GM21526 (cell line): ENCODE results near the gene CIAO3.
A peak's percentile ranks its signal among the peaks of the same experiment; 100 is the strongest.

Experiments
- ATAC-seq: cut with Tn5 transposase; IDR thresholded peaks from one replicate; pipeline ENCODE4 v1.9.1; 2021; ENCODE audit warnings: moderate library complexity; ENCODE audit not compliant: unreplicated experiment, low FRiP score

Gene CIAO3

DNA sequence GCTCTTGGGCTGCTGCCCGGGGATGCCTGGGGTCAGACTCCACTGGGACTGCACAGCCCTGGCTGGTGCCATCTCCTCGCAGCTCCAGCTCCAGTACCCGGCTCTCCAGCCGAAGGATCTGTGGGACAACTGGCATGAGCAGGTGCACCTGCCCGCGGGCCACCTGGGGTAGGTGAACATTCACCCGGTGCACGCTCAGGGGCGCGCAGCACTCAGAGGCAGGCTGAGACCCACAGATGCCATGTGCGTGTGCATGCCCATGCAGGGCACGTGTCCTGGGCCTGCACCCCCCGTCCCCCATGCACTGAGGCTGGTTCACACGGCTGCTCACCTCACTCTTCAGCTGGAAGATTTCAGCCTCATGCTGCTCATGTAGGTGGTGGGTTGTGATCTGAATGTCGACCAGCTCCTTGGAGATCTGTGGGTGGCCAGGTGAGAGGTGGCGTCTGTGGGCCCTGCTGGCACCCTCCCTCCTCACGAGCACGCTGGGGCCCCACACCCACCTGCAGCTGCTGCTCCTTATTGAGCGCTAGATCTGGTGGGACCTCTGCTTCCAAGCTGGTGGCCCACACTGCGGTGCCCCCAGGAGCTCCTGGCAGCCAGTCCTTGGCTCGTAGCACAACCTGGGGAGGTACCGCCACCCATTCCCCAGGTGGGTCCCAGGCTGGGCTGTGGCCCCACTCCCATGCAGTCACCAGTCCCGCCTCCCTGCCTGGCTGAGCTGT lies 15.2 kb downstream of the CIAO3 start:
- ATAC-seq, result no peak

DNA sequence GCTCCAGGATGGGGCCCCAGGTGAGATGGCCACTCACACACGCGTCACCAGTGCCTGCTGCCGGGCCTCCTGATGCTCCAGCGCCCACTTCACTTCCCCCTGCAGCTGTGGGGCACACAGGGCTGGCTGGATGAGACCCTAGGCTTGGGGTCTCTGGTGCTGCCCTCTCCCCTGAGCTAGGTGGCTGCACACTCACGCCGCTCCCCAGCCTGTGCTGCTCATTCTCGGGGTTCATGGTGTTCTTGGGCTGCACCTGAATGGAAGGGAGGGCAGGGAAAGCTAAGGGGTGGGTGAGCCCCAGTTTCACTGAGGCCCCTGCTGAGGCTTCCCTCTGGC lies 15.8 kb downstream of the CIAO3 start:
- ATAC-seq, result no peak

DNA sequence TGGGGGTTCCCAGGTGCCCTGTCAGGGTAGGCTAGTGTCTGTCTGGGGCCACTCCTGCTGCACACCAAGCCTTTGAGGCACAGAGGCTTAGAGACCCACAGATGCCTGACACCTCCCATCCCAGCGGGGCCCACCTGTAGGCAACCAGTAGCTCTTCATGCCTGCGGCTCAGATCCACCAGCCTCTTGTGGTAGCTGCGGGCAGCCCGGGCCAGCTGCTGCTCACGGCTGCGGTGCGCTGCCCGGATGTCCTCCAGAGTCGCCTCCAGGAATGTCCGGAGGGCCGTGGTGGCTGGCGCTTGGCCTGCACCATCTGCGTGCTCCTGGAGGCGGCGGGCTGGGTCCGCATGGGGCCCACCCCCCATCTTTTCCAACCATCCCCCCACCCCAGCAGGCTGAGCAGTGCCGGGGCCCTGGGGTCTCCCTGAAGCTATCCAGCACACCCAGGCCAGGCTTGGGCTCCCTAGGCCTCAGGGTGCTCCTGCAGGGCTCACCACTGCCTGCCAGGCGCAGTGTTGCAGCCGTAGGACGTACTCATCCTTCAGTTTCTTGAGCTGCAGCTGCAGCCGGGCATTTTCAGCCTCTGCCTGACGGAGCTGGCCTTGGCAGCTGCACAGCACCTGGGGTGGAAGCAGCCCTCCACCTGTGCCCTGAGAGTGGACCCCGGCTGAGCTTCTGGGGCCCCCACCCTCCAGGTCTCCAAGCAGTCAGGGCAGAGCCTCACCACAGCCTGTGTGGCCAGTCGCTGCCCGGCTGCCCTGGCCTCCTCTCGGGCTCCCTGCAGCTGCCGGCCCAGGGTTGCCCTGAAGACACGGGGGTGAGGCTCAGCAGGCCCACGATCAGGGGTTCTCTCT lies 16.4 kb downstream of the CIAO3 start:
- ATAC-seq, result no peak

DNA sequence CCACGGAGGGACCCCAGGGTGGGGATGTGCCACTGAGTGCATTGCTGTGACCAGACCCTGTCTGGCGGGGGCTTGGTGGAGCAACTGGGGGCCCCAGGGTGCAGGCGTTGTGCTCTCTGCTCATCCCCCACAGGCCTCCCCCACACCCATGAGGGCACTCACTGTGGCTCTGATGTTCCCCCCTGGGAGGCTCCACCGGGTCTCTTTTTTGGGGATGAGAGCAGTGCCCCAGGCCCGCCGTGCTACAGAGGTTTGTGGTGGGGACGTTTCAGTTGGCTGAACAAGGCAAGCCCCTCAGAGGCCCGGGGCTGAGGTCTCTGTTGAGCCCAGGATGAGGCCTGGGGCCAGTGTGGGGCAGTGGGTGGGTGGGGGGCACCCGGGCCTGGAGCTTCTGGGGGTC lies 17.1 kb downstream of the CIAO3 start:
- no peak for ATAC-seq

DNA sequence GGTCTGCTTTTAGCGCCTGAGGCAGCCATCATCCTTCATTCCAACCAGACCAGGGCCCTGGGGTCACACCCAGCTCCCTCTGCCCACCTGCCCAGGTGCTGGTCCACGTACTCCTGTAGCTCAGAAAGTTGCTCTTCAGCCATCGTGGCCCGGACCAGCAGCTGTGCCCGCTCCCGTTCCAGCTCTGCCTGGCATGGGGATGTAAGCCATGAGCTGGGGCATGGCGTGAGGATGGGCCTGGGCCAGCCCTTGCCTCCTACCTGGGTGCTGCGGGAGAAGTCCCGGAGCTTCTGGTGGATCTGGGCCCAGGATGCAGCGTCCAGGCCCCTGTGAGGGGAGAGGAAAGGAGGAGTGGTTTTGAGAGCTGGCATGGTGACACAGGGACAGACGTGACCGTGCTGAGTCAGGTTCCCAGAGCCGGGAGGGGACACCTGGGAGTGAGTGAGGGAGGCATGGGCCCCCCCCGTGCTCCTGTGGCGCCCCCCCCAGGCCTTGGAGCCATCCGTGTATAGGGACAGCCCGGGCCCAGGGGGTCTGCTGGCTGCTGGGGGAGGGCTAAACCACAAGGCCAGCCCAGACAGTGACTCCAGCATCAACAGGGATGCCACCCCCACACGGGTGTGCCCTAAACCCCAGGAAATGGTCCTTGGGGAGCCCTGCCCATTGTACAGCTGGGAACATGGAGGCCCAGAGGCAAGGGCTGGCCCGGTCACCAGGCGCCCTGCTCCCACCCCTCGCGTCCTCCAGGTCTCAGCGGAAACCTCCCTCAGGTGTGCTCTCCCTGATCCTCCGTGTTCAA lies 17.8 kb downstream of the CIAO3 start:
- no peak for ATAC-seq

DNA sequence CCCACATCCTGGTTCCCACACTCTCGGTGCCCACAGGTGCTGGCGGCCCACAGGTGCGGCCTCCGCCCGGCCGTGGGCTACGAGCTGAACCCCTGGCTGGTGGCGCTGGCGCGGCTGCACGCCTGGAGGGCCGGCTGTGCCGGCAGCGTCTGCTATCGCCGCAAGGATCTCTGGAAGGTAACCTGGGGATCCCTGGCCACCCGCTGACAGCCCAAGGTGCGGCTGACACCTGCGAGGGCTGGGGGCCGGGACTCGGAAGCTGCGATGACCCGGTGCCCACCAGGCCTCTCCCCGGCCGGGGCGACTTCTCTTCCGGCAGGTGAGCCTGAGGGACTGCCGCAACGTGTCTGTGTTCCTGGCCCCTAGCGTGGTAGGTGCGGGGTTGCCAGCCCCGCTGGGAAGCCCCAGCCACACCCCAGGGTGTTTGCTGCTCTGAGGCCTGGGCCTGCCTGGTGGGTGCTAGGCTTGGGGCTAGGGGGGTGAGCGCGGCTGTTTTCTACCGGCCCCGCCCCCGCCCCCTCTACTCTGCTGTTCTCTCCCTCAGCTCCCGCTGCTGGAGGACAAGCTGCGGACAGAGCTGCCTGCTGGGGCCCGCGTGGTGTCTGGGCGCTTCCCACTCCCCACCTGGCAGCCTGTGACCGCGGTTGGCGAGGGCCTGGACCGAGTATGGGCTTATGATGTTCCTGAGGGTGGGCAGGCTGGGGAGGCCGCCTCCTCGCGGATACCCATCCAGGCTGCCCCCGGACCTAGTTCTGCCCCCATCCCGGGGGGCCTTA lies 18.8 kb downstream of the CIAO3 start:
- ATAC-seq, result no peak

DNA sequence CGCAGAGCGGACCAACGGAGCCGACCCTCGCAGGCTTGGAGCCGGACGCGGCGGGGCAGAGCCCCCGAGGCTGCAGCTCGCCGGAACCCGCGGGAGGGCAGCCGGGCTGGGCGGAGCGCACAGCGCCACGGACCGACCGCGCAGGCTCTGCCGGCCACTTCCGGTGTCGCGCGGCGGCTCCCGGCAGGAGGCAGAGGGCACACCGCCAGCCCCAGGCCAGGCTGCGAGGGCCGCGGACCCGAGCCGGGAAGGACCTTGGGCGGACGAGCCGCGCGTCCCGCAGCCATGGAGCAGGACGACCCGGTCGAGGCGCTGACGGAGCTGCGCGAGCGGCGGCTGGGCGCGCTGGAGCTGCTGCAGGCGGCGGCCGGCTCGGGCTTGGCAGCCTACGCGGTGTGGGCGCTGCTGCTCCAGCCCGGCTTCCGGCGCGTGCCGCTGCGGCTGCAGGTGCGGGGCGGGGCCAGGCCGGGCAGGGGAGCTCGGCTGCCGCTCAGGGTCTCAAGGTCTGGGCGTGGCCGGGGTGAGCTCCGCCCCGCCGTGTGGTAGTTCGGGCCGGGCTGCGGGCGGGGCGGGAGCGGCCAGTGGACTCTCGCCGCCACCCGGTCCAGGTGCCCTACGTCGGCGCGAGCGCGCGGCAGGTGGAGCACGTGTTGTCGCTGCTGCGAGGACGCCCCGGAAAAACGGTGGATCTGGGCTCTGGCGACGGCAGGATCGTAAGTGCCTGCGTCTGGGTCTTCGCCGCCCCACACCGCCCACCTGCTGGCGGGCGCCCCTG lies 19.6 kb downstream of the CIAO3 start, which contains the start of gene ANTKMT:
Gene ANTKMT (plus strand): TSS at position 157 of the 775 bp plus-strand sequence. CDS start 129 bp downstream, at position 286.
- peak; percentile 54 for ATAC-seq

DNA sequence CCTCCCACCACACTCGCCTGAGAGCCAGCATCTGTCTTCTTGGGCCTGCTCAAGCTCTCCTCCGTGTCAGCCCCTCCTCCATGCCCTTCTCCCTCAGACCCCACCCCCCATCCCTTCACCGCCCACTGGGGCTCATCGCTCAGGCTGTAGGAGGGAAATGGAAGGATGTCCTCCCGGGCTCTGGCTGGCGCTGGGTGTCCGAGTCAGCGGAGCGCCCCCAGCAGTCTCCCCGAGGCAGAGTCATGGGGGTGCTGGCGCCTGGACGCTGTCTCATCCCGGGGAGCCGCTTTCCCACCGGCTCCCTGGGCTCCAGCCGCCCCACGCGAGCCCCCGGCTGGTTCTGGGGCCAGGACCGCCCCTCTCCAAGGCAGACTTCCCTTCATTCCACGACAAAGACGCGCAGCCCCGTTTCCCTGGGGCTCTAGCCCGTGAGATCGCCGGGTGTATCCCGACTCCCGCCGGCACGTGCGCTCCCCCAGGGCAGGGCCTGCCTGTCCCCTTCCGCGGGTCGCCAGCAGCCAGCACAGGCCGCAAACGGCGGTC lies 20.3 kb downstream of the CIAO3 start:
- no peak for ATAC-seq

DNA sequence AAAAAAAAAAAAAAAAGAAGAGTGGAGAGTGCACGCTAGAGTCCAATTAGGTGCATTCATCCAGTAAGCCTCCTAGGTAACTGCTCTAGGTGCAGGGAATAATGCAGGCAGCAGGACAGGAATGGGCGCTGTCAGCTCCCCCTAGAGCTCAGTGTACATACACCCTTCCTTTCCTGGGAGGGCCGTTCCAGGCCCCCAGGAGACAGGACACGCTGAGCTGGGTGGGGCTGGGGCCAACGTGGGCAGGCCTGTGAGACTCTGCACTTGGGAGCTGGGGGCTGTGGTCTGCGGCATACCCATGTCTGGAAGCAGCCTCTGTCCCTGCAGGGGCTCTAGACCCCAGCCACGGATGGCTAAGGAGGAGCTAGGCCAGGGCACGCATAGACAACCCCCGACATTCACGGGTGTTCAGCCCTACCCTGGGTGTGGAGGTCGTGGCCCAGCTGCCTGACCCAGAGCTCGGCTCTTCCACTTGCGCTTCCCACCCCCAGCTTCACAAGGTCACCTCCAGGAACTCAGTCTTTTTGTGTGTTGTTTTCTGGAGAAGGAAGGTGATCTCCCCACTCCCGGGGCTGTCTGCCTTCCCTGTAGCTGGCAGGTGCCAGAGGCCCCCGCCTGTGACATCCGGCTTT lies 20.9 kb downstream of the CIAO3 start:
- ATAC-seq, result no peak

DNA sequence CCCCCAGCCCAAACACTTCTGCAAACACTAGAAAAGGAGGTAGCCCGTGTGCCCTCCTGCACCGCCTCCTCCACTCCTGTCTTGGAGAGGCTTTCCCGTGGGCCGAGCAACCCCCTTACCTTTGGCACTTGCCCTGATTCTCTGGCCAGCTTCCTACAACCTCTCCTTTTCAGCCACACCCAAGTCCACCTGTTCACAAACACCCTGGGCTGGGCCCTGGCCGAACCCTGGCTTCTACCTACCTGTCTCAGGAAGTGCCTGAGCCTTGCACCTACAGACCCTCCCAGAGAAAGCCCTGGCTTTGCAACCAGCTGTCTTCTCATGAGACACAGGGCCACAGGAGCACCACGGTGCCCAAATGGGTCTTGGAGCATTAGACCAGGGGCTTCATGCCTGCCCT lies 21.9 kb downstream of the CIAO3 start:
- no peak for ATAC-seq

DNA sequence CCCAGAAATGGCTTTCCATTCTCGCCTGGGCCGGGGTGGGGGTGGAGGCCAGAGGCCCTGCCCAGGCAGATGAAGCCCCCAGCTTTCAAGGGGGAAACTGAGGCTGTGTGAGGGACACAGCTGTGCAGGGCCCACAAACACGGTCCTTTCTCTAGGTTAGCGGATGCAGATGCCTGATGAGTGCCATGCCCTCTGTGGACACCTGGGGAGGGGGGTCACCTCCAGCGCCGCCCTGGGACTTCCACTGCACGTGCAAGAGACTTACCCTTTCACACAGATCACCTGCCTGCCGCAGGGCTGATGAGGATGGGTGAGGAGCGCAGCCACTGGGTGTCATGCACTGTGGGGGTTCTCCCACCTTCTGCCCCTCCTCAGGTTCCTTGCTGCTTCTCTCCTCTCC lies 22.4 kb downstream of the CIAO3 start:
- ATAC-seq, result no peak

DNA sequence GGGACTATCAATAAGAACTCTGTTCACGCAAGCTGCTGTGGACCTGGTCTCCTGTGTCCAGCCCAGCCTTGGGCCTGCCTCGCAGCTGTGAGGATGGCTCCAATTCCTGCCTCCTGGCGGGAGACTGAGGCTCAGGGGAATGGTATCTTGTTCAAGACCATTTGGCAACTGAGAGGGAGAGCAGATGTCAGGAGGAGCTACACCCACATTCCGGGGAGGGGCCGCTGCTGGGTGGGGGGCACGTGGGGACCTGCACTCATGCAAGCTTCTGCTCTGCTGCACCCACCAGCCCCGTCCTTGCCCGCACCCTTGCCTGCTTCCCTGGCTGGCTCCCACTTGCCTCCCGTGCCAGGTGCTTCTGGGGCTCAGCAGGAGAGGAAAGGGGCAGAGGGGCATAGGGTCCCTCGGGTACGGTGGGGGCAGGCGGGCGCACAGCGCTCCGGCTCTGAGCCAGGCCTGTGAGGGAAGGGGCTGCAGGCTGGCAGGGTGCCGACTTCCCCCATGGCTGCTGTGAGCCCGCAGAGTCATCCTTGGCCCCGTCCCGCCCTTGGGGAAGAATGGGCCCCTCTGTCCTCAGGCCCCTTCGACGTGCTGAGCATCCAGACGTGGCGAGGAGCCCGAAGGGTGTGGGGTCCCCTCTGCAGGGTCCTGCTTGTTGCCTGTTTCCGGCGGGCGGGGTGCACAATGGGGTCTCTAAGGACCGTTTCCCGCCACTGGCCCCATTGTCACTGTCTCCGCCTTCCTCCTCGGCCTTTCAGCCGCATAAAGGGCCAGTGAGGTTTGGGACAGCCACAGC lies 23.1 kb downstream of the CIAO3 start:
- no peak for ATAC-seq

DNA sequence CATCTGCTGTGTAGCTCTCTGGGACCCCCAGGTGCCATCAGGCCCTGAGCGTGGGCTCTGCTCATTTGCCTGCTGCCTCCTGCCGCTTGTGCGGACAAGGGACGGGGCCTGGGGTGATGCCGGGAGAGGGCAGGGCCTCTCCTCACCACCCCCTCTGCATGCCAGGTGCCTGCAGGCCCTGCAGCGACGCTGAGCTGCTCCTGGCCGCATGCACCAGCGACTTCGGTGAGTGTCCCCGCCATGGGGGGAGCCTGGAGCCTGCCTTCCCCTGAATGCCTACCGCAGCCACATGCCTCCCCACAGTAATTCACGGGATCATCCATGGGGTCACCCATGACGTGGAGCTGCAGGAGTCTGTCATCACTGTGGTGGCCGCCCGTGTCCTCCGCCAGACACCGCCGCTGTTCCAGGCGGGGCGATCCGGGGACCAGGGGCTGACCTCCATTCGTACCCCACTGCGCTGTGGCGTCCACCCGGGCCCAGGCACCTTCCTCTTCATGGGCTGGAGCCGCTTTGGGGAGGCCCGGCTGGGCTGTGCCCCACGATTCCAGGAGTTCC lies 23.9 kb downstream of the CIAO3 start:
- no peak for ATAC-seq

DNA sequence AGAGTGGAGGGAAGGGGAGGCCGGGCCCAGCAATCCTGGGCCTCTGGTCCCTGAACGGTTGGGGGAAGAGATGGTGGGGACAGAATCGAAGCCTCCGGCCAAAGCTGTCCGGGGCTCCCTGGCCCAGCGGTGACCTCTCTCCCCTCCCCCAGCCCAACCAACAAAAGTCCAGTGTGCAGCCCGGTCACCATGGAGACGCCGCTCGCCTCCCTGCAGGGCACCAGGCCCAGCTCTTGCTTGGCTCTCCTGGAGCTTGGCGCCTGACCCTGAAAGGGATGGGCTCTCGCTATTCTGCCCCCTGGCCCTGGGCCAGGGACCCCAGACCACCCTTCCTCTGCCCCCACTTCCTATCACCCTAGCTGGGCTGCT lies 24.6 kb downstream of the CIAO3 start:
- no peak for ATAC-seq

DNA sequence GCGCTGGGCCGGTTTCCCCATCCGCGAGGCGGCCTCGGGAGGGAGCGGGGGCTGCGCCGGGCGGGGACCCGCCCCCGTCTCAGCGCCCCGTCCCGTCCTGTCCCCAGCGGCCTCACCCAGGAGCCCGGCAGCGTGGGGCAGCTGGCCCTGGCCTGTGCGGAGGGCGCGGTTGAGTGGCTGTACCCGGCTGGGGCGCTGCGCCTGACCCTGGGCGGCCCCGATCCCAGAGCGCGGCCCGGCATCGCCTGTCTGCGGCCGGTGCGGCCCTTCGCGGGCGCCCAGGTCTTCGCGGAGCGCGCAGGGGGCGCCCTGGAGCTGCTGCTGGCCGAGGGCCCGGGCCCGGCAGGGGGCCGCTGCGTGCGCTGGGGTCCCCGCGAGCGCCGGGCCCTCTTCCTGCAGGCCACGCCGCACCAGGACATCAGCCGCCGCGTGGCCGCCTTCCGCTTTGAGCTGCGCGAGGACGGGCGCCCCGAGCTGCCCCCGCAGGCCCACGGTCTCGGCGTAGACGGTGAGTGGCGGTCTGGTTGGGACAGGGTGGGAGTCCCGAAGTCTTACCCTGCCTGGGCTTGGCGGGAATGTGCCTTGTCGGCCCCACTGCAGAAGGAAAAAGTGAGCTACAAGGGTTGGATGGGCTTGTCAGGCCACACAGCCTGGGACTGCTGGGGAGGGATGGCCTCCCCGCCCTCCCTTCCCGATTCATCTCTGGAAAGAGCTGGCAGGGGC lies 25.2 kb downstream of the CIAO3 start:
- ATAC-seq, result no peak

DNA sequence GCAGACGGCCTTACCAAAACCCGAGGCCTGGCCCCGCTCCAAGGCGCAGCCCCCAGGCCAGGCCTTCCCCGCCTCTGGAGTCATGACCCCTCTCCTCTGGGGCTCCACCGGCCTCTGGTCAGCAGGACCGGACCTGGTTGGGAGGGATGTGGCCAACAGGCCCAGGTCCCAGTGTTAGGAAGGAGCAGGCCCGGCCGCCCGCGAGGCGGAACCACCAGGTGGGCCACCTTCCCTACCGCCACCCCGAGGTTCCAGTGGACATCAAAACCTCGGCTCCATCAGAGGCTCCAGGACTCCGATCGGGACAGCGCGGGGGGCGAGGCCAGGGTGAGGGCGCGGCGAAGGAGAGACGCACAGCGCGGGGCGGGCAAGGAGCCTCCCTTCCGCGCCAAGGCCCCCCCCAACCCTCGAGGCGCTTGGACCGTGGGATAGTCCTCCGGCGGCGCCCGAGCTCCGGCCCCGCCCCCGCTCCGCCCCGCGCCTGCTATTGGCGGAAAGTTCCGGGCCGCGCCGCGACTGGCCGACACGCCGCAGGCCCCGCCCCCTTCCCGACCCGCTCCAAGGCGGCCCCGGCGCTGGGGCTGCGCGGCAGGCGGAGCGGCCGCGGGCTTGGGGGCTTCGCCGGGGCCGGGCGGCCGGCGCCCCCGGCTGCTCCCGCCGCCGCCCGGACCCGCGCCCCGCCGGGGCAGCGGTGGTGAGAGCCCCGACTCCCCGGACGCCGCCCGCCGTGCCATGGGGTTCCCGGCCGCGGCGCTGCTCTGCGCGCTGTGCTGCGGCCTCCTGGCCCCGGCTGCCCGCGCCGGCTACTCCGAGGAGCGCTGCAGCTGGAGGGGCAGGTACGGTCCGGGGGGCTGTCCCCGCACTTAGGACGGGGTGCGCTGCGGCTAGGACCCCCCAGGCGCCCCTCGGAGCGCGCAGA lies 26.0 kb downstream of the CIAO3 start, which contains the start of gene METRN:
Gene METRN (plus strand): TSS at position 561 of the 919 bp plus-strand sequence. CDS start 172 bp downstream, at position 733.
- ATAC-seq, result no peak
